Sigmoid colon (tissue), 7 donors: Measurements from ENCODE around the gene TCTN1. TPM values are rescaled to one million over a fixed set of nuclear protein-coding genes. Genes with fewer than 3 reads are reported as not detected.

Experiments used
- DNase-seq: peaks from one replicate; pipeline ENCODE4 v3.0.0-alpha.2; 2019
- H3K27ac ChIP-seq, 4 donors: fragments of 200-600 bp; sonication (generic); one replicate each; pipeline ENCODE4 v1.5.1; 2016 to 2019; ENCODE audit warnings: mild to moderate bottlenecking in 1 of 4
- H3K27me3 ChIP-seq, 3 donors: fragments of 200-600 bp; sonication (generic); one replicate each; pipeline ENCODE4 v1.5.1; 2019; ENCODE audit warnings: mild to moderate bottlenecking in 1 of 3
- H3K36me3 ChIP-seq, 4 donors: fragments of 200-600 bp; sonication (generic); one replicate each; pipeline ENCODE4 v1.5.1; 2016 to 2019
- H3K4me1 ChIP-seq, 4 donors: fragments of 200-600 bp; sonication (generic); one replicate each; pipeline ENCODE4 v1.5.1; 2017 to 2019
- H3K4me3 ChIP-seq, 4 donors: fragments of 200-600 bp; sonication (generic); one replicate each; pipeline ENCODE4 v1.5.1; 2017 to 2019; ENCODE audit warnings: mild to moderate bottlenecking in 2 of 4, moderate library complexity in 1 of 4
- H3K9me3 ChIP-seq, 4 donors: fragments of 200-600 bp in 3 of 4; sonication (generic) in 3 of 4; one replicate each; pipeline versions ENCODE4 v1.5.1 to v1.6.1; 2013 to 2019
- CTCF ChIP-seq, 4 experiments: fragments of 450-650 bp in 3 of 4; fragments of 200-600 bp in 1 of 4; IDR thresholded peaks; one replicate each; pipeline ENCODE4 v1.5.1; 2016 to 2019; ENCODE audit warnings: antibody characterized with exemption in 4 of 4, mild to moderate bottlenecking in 3 of 4, moderate library complexity in 2 of 4
- EP300 ChIP-seq, 4 donors: sonication (generic); formaldehyde crosslinking; IDR thresholded peaks; one replicate each; pipeline ENCODE4 v1.6.1; 2017; ENCODE audit warnings: antibody characterized with exemption in 4 of 4
- POLR2A ChIP-seq, 2 donors: fragments of 450-650 bp; IDR thresholded peaks; one replicate each; pipeline ENCODE4 v1.6.1; 2016; ENCODE audit warnings: antibody characterized with exemption in 2 of 2, mild to moderate bottlenecking in 2 of 2, moderate library complexity in 2 of 2
- POLR2AphosphoS5 ChIP-seq, 4 donors: sonication (generic); formaldehyde crosslinking; IDR thresholded peaks; one replicate each; pipeline ENCODE4 v1.6.1; 2017; ENCODE audit warnings: antibody characterized with exemption in 4 of 4
- WGBS, 2 donors: extraction: QIAGEN DNeasy Blood & Tissue Kit; methylation state at CpG; one replicate each; pipeline ENCODE4 v1.1.7; 2013; 5-methylcytosine and 5-hydroxymethylcytosine counted together
- intact Hi-C: fragments of 100-400 bp; cut with DNase I; formaldehyde crosslinking; loops from one replicate; pipeline ENCODE4 v1.15.1; 2023
- polyA plus RNA-seq, 3 donors: library from polyadenylated mRNA; stranded (reverse); fragments of 200-250 nt; gene quantifications; one replicate each; pipeline ENCODE4 v1.2.3, GENCODE V29; 2013
- total RNA-seq, 4 donors: library from RNA; depleted of rRNA; stranded (reverse); fragments of >200 nt; gene quantifications; one replicate each; pipeline ENCODE4 v1.1.0, GENCODE V29; 2016
- donor health status: healthy with polysubstance abuse.
- donor health status: Bipolar disorder and iron deficiency.
- donor health status: healthy.

TCTN1 gene
- total and polyA plus RNA-seq, 7 donors, result 0.92 to 38.6 (median 34.6) TPM

- Histone ChIP-seq H3K27ac (no peak overlapping the region), H3K36me3 (no peaks in the 10 kb centered on the region), H3K4me3 (no peak overlapping the region), H3K27me3 (no peaks in the 10 kb centered on the region), H3K4me1 (no peaks in the 10 kb centered on the region), H3K9me3 (peaks cover 0 to 15% (median 7%) of the 10 kb centered on the region in 4 donors)
- intact Hi-C loops, result no loop called here
- no peak for DNase-seq
- TF ChIP-seq POLR2AphosphoS5 (IDR thresholded peaks at IDR 0.05) (no peak), CTCF (IDR thresholded peaks at IDR 0.05) (no peak), POLR2A (IDR thresholded peaks at IDR 0.05) (no peak), EP300 (IDR thresholded peaks at IDR 0.05) (no peak)
- 85 to 93% methylated on average over 12 of the region's 12 CpGs for WGBS, 2 donors
Measured at GRCh38 chr12:110668480-110669192, 54.7 kb downstream of the TCTN1 start.

- intact Hi-C loops, result no loop called here
Measured at GRCh38 chr12:110669193-110669502, 55.2 kb downstream of the TCTN1 start.

GRCh38 chr12:110670161-110670701, 56.3 kb downstream of the TCTN1 start:
- no peak overlapping the region for H3K4me3 ChIP-seq
- DNase-seq, result no peak
- WGBS, 2 donors, result 33 to 55% methylated on average over 4 of the region's 4 CpGs
- H3K27ac ChIP-seq, result no peak overlapping the region
- no peak for TF ChIP-seq EP300 (IDR thresholded peaks at IDR 0.05)
- intact Hi-C loops, result no loop called here
- no peaks in the 10 kb centered on the region for H3K27me3 ChIP-seq
- no peaks in the 10 kb centered on the region for H3K4me1 ChIP-seq
- peaks cover 0 to 12% (median 5%) of the 10 kb centered on the region in 4 donors for H3K9me3 ChIP-seq
- no peaks in the 10 kb centered on the region for H3K36me3 ChIP-seq

More at GRCh38 chr12:110669193-110669502, 55.2 kb downstream of the TCTN1 start:
- Histone ChIP-seq H3K4me3 (no peak overlapping the region), H3K27ac (no peak overlapping the region), H3K9me3 (peaks cover 0 to 15% (median 7%) of the 10 kb centered on the region in 4 donors), H3K36me3 (no peaks in the 10 kb centered on the region), H3K4me1 (no peaks in the 10 kb centered on the region), H3K27me3 (no peaks in the 10 kb centered on the region)
- TF ChIP-seq CTCF (IDR thresholded peaks at IDR 0.05), result no peak
- no peak for TF ChIP-seq POLR2A (IDR thresholded peaks at IDR 0.05)
- TF ChIP-seq EP300 (IDR thresholded peaks at IDR 0.05), result no peak
- no peak for TF ChIP-seq POLR2AphosphoS5 (IDR thresholded peaks at IDR 0.05)
- DNase-seq, result no peak
- 42 to 49% methylated on average over 5 of the region's 5 CpGs for WGBS, 2 donors

DNA sequence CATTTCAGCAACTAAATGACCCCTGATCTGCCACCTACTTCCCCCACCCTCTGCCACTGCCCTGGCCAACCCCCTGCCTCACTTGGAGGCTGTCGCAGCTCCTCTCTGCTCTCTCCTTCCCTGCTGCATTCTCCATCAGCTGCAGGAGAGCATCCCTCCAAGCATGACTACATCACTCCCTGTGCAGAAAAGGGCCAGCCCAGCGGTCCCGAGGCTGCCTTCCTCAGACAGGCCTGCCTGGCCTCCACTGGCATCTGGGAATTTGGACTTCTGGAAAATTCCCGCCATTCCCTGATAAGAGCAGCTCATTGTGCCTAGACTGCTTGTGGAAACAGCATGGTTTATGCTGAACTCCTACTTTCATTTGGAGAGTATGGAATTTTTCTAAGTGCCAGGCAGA, 62.2 kb downstream of the TCTN1 start:
- no peak overlapping the region for H3K27ac ChIP-seq
- H3K9me3 ChIP-seq, result peaks cover 0 to 3% (median 1%) of the 10 kb centered on the region in 4 donors
- intact Hi-C loops, result no loop called here
- 85 to 89% methylated on average over 4 of the region's 4 CpGs for WGBS, 2 donors
- no peaks in the 10 kb centered on the region for H3K36me3 ChIP-seq
- DNase-seq, result no peak
- H3K27me3 ChIP-seq, result no peaks in the 10 kb centered on the region
- H3K4me3 ChIP-seq, result no peak overlapping the region
- TF ChIP-seq POLR2AphosphoS5 (IDR thresholded peaks at IDR 0.05) (no peak), POLR2A (IDR thresholded peaks at IDR 0.05) (no peak), CTCF (IDR thresholded peaks at IDR 0.05) (no peak), EP300 (IDR thresholded peaks at IDR 0.05) (no peak)
- H3K4me1 ChIP-seq, result no peaks in the 10 kb centered on the region

- intact Hi-C loops, result no loop called here
- no peak for DNase-seq
- H3K27ac ChIP-seq, result peak overlapping the region in 1 of 4 donors; percentile 18
- no peaks in the 10 kb centered on the region for H3K4me1 ChIP-seq
- H3K36me3 ChIP-seq, result no peaks in the 10 kb centered on the region
- WGBS, 2 donors, result 48 to 78% methylated on average over 5 of the region's 5 CpGs
- H3K9me3 ChIP-seq, result peaks cover 0 to 3% (median 1%) of the 10 kb centered on the region in 4 donors
- TF ChIP-seq CTCF (IDR thresholded peaks at IDR 0.05) (no peak), EP300 (IDR thresholded peaks at IDR 0.05) (no peak), POLR2A (IDR thresholded peaks at IDR 0.05) (no peak), POLR2AphosphoS5 (IDR thresholded peaks at IDR 0.05) (no peak)
- H3K27me3 ChIP-seq, result no peaks in the 10 kb centered on the region
- no peak overlapping the region for H3K4me3 ChIP-seq
Measured at GRCh38 chr12:110677206-110677911, 63.4 kb downstream of the TCTN1 start.
